ENCODE data around the gene PIGT. TPM values are rescaled to one million over a fixed set of nuclear protein-coding genes. Genes with fewer than 3 reads are reported as not detected.
A peak's percentile ranks its signal among the peaks of the same experiment; 100 is the strongest.

Gene PIGT
- total and polyA plus RNA-seq, 10 of the 15 experiments (the other 5 are each of a cell fraction or from before 2014, with no cell fraction given): 18.6 to 66.0 (median 35.3) TPM

- H3K79me2 ChIP-seq (ENCODE audit: control insufficient read depth, insufficient read depth, low read length): no peaks in the 10 kb centered on the region
- no peak for DNase-seq (ENCODE audit: low read depth, low spot score)
- peak; percentile 97 for ATAC-seq
- BruUV-seq (replicated peaks): no TSS peak
- no peaks in the 10 kb centered on the region for H4K20me1 ChIP-seq (ENCODE audit: control insufficient read depth, insufficient read depth)
- intact Hi-C loops (cut with micrococcal nuclease; ENCODE audit: unreplicated experiment) (no loop called here), in situ Hi-C loops (cut with MboI) (no loop called here)
- H3K27ac ChIP-seq (ENCODE audit: control insufficient read depth, insufficient read depth): no peak overlapping the region
- H3K27me3 ChIP-seq (replicated peaks in 1 of 2; ENCODE audit: control insufficient read depth in 2 of 2, insufficient read depth in 2 of 2, low read length in 1 of 2): no peaks in the 10 kb centered on the region; a peak in 4 of 4 replicates
- no peak overlapping the region for H3K9ac ChIP-seq (ENCODE audit: control insufficient read depth, insufficient read depth, low read length)
- RAD21 ChIA-PET (ENCODE audit: unreplicated experiment): interaction anchor here (1.1 to 1.9 kb wide), 3 partner anchors 9 to 122 kb away, joined by 3 to 8 read pairs (median 5); partner anchors contain the start of gene SYS1
- no peak overlapping the region for H3K4me2 ChIP-seq (ENCODE audit: control insufficient read depth, insufficient read depth)
- CTCF ChIA-PET: interaction anchor here (0.7 to 3.1 kb wide), 14 partner anchors 9 to 127 kb away, joined by 3 to 11 read pairs (median 5); partner anchors contain the start of genes PIGT and SYS1
- H3K9me3 ChIP-seq (replicated peaks; ENCODE audit: control insufficient read depth, insufficient read depth, low read length): no peaks in the 10 kb centered on the region
- 35% methylated on average over 7 of the region's 7 CpGs for WGBS (ENCODE audit: insufficient coverage, insufficient replicate concordance, low lambda C conversion rate, missing lambda C conversion rate)
- SMC1A ChIA-PET (ENCODE audit: uncharacterized antibody, unreplicated experiment): interaction anchor here (0.7 to 1.7 kb wide), 4 partner anchors 9 to 83 kb away, joined by 3 to 8 read pairs (median 4); partner anchors contain the start of gene SYS1
- no peak overlapping the region for H2AFZ ChIP-seq (ENCODE audit: control insufficient read depth, low read depth, low read length)
- TF ChIP-seq HCFC1 (IDR thresholded peaks at IDR 0.05; ENCODE audit: low read length) (no peak), CTCF (IDR thresholded peaks at IDR 0.05 in 2 of 3, conservative IDR thresholded peaks at IDR 0.05 in 1 of 3; ENCODE audit: control insufficient read depth in 2 of 3, extremely low read depth in 1 of 3, insufficient read depth in 1 of 3, low read depth in 3 of 3, low read length in 3 of 3) (peak; percentile 51 to 78 (median 69)), PBX3 (IDR thresholded peaks at IDR 0.05; ENCODE audit: insufficient replicate concordance, low read depth, low read length) (no peak)
- no peaks in the 10 kb centered on the region for H3K36me3 ChIP-seq (ENCODE audit: control insufficient read depth in 2 of 2, insufficient read depth in 2 of 2, low read length in 1 of 2)
- H3K4me1 ChIP-seq (ENCODE audit: control insufficient read depth, insufficient read depth, low read length): no peaks in the 10 kb centered on the region
- H3K4me3 ChIP-seq: no peak overlapping the region
- no peak for FAIRE-seq
- POLR2A ChIA-PET: no interaction called here
Measured at GRCh38 chr20:45445805-45446562, 30.0 kb downstream of the PIGT start.
